Left cardiac atrium (tissue), 4 donors: ENCODE data around the gene MRGPRX2. TPM values are rescaled to one million over a fixed set of nuclear protein-coding genes. Genes with fewer than 3 reads are reported as not detected.

ENCODE experiments used
- ATAC-seq, 2 donors: fragments of 200-7000 bp; cut with Tn5 transposase; one replicate each; pipeline ENCODE4 v1.9.1; 2020; ENCODE audit warnings: mild to moderate bottlenecking in 2 of 2, moderate library complexity in 2 of 2
- DNase-seq: peaks from one replicate; pipeline ENCODE4 v3.0.0-alpha.2; 2020
- intact Hi-C, 2 donors: fragments of 100-400 bp; cut with DNase I; formaldehyde crosslinking; loops; one replicate each; pipeline versions ENCODE4 v1.14.1 to v1.15.1; 2022 to 2023
- total RNA-seq, 2 donors: library from RNA; stranded (reverse); fragmentation: NEBNext Ultra II Directional; extraction: Animal tissue kit (Norgen Biotek cat#: 25700); gene quantifications; one replicate each; pipeline ENCODE4 v1.2.1, GENCODE V29; 2021
- donor health status: DM: no; HTN: yes; CAD: no.
- donor health status: DM: no; HTN: yes; CAD: no; lungs with severe emphysema.
- donor health status: DM: yes; HTN: yes; CAD: no.
- donor health status: Dilated cardiomyopathy.

MRGPRX2 gene
- total RNA-seq, 2 donors from 2014 or later, result not detected

GRCh38 chr11:19077965-19078364, 17.4 kb upstream of the MRGPRX2 start:
- ATAC-seq (no peak), DNase-seq (no peak)
- intact Hi-C loops, result loop anchor here in 1 of 2 donors (5.0 to 10.0 kb wide), 3 partner anchors 34 to 167 kb away; partner anchors contain the start of gene E2F8

GRCh38 chr11:19076744-19077589, 16.4 kb upstream of the MRGPRX2 start:
- DNase-seq (peak; percentile 45), ATAC-seq (peak; percentile 61 to 62)
- intact Hi-C loops, result loop anchor here in 1 of 2 donors (5.0 to 10.0 kb wide), 3 partner anchors 35 to 168 kb away; partner anchors contain the start of gene E2F8

GRCh38 chr11:19075636-19076035, 15.1 kb upstream of the MRGPRX2 start:
- ATAC-seq (no peak), DNase-seq (no peak)
- intact Hi-C loops, result loop anchor here in 1 of 2 donors (5.0 to 10.0 kb wide), 3 partner anchors 37 to 169 kb away; partner anchors contain the start of gene E2F8

- intact Hi-C loops, result loop anchor here (5.0 to 10.0 kb wide), 4 partner anchors 101 to 479 kb away; partner anchors contain the start of gene E2F8 (in 1 of the 2)
- DNase-seq (no peak), ATAC-seq (no peak)
These were observed 13.2 kb upstream of the MRGPRX2 start for GRCh38 chr11:19073454-19074415.

- DNase-seq (no peak), ATAC-seq (no peak)
- intact Hi-C loops, result loop anchor here (5.0 to 10.0 kb wide), 4 partner anchors 102 to 480 kb away; partner anchors contain the start of gene E2F8 (in 1 of the 2)
These were observed 11.9 kb upstream of the MRGPRX2 start for GRCh38 chr11:19072464-19072863.

GRCh38 chr11:19071255-19071654, 10.7 kb upstream of the MRGPRX2 start:
- DNase-seq (peak; percentile 78), ATAC-seq (peak; percentile 83 to 96)
- intact Hi-C loops, result loop anchor here (1.0 to 10.0 kb wide), 5 partner anchors 104 to 482 kb away; partner anchors contain the start of gene E2F8 (in 1 of the 2)

GRCh38 chr11:19059833-19060232, 684 bp downstream of the MRGPRX2 start:
- ATAC-seq, result no peak
- intact Hi-C loops, result no loop called here

GRCh38 chr11:19055905-19056304, 4.6 kb downstream of the MRGPRX2 start:
- DNase-seq, result no peak
- intact Hi-C loops, result no loop called here
- ATAC-seq, result no peak

More at GRCh38 chr11:19059833-19060232, 684 bp downstream of the MRGPRX2 start:
- DNase-seq, result no peak

- intact Hi-C loops, result no loop called here
- no peak for ATAC-seq
These were observed 5.5 kb downstream of the MRGPRX2 start for GRCh38 chr11:19055016-19055415.

GRCh38 chr11:19053909-19054308, 6.6 kb downstream of the MRGPRX2 start:
- DNase-seq (no peak), ATAC-seq (no peak)
- intact Hi-C loops, result no loop called here

More at GRCh38 chr11:19055016-19055415, 5.5 kb downstream of the MRGPRX2 start:
- DNase-seq, result no peak

GRCh38 chr11:19050281-19050680, 10.2 kb downstream of the MRGPRX2 start:
- ATAC-seq (no peak), DNase-seq (no peak)
- intact Hi-C loops, result no loop called here

- no peak for ATAC-seq
- intact Hi-C loops, result no loop called here
- DNase-seq, result no peak
These were observed 11.2 kb downstream of the MRGPRX2 start for GRCh38 chr11:19049351-19049750.

- no peak for DNase-seq
- ATAC-seq, result no peak
- intact Hi-C loops, result no loop called here
These were observed 20.5 kb downstream of the MRGPRX2 start for GRCh38 chr11:19040051-19040450.

- intact Hi-C loops, result no loop called here
- DNase-seq, result no peak
- no peak for ATAC-seq
These were observed 21.1 kb downstream of the MRGPRX2 start for GRCh38 chr11:19039409-19039808.

- ATAC-seq (no peak), DNase-seq (no peak)
- intact Hi-C loops, result no loop called here
These were observed 27.5 kb downstream of the MRGPRX2 start for GRCh38 chr11:19032990-19033389.

GRCh38 chr11:19027829-19028595, 32.5 kb downstream of the MRGPRX2 start:
- no peak for DNase-seq
- intact Hi-C loops, result no loop called here
- ATAC-seq, result peak in 1 of 2 donors; percentile 72

- intact Hi-C loops, result no loop called here
- DNase-seq (no peak), ATAC-seq (peak; percentile 67 to 85)
These were observed 33.7 kb downstream of the MRGPRX2 start for GRCh38 chr11:19026862-19027261.
